Measurements from ENCODE around the gene GPR21. TPM values are rescaled to one million over a fixed set of nuclear protein-coding genes. Genes with fewer than 3 reads are reported as not detected.

The GPR21 gene
- total RNA-seq, 4 donors from 2014 or later: 1.3 to 1.8 TPM; not detected in 2

DNA sequence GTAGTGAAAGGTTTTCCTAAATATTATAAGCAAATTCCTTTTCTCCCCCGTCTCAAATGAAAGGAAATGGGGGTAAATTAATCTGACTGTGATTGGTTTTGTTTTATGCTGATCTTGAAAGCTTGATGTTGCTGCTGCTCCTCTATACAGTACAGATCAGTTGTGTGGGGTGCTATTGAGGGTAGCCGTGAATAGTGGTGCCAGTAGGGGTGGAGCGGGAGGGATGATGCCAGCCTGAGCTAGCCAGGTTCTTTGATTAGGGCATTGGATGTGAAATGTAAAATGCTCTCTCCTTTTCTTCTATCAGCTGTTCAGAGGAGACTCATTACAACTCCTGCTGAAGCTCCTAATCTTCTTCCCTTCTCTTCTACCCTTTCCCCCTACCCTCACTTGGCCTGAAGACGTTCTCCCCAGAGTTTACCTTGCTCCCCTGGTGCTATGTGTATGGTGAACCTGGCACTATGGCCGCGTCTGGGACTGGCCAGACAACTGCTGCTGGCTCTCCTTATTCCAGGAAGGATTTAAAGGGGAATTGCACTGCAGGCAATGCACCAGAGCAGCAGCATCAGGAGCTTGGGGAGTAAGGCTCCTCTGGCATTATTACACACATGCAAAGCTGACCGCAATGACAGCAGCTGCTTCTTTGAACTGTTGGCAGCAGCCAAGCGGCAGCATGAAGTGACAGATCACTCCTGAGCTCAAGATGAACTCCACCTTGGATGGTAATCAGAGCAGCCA lies 566 bp downstream of the GPR21 start:
- ATAC-seq (peak; percentile 95), DNase-seq (peak; percentile 61 to 85)
- no peaks in the 10 kb centered on the region for H3K9me3 ChIP-seq
- H3K4me3 ChIP-seq: peak overlapping the region in 1 of 4 donors; percentile 25
- intact Hi-C loops (cut with DNase I; ENCODE audit: low total_unique reads) (no loop called here), in situ Hi-C loops (cut with MboI; ENCODE audit: low sequenced_read_pairs in 4 of 4) (no loop called here)
- peak overlapping the region; percentile 54 to 71 (median 64) for H3K27ac ChIP-seq
- no peaks in the 10 kb centered on the region for H3K36me3 ChIP-seq
- TF ChIP-seq, protein P1, sequence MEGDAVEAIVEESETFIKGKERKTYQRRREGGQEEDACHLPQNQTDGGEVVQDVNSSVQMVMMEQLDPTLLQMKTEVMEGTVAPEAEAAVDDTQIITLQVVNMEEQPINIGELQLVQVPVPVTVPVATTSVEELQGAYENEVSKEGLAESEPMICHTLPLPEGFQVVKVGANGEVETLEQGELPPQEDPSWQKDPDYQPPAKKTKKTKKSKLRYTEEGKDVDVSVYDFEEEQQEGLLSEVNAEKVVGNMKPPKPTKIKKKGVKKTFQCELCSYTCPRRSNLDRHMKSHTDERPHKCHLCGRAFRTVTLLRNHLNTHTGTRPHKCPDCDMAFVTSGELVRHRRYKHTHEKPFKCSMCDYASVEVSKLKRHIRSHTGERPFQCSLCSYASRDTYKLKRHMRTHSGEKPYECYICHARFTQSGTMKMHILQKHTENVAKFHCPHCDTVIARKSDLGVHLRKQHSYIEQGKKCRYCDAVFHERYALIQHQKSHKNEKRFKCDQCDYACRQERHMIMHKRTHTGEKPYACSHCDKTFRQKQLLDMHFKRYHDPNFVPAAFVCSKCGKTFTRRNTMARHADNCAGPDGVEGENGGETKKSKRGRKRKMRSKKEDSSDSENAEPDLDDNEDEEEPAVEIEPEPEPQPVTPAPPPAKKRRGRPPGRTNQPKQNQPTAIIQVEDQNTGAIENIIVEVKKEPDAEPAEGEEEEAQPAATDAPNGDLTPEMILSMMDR (IDR thresholded peaks at IDR 0.05 in 4 of 5, conservative IDR thresholded peaks at IDR 0.05 in 1 of 5): no peak
- no peak for TF ChIP-seq POLR2A (IDR thresholded peaks at IDR 0.05)
- peaks cover 29 to 50% of the 10 kb centered on the region in 2 donors for H3K4me1 ChIP-seq
- H3K27me3 ChIP-seq: no peaks in the 10 kb centered on the region

DNA sequence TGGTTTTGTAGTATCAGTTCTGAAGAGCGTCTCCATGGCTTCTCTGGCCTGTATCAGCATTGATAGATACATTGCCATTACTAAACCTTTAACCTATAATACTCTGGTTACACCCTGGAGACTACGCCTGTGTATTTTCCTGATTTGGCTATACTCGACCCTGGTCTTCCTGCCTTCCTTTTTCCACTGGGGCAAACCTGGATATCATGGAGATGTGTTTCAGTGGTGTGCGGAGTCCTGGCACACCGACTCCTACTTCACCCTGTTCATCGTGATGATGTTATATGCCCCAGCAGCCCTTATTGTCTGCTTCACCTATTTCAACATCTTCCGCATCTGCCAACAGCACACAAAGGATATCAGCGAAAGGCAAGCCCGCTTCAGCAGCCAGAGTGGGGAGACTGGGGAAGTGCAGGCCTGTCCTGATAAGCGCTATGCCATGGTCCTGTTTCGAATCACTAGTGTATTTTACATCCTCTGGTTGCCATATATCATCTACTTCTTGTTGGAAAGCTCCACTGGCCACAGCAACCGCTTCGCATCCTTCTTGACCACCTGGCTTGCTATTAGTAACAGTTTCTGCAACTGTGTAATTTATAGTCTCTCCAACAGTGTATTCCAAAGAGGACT lies 1.5 kb downstream of the GPR21 start:
- Histone ChIP-seq H3K27me3 (no peaks in the 10 kb centered on the region), H3K4me1 (peaks cover 37 to 56% of the 10 kb centered on the region in 2 donors), H3K9me3 (no peaks in the 10 kb centered on the region), H3K27ac (peak overlapping the region; percentile 43 to 71 (median 64)), H3K36me3 (no peaks in the 10 kb centered on the region), H3K4me3 (peak overlapping the region in 1 of 4 donors; percentile 25)
- DNase-seq (no peak), ATAC-seq (no peak)
- TF ChIP-seq, protein P1 (IDR thresholded peaks at IDR 0.05 in 4 of 5, conservative IDR thresholded peaks at IDR 0.05 in 1 of 5): no peak
- TF ChIP-seq POLR2A (IDR thresholded peaks at IDR 0.05): no peak
- intact Hi-C loops (cut with DNase I; ENCODE audit: low total_unique reads): no loop called here
- in situ Hi-C loops (cut with MboI; ENCODE audit: low sequenced_read_pairs in 4 of 4): no loop called here

DNA sequence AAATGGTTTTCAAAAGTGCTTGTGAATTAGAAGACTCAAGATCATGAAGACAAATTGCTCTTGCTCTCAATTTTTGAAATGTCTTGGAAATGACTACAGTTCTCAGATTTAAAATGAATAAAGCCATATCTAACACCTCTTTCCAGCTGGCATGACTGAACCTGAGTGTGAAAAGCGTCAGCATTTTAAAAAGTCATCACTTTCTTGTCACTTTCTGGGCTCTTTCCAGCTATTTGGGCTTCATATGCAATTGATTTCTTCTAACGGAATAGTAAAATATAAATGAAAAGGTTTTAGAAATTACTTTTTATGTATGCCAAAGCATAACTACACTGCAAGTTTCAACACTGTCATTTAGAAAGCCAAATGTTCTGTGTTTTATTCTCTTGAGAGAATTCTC lies 2.3 kb downstream of the GPR21 start:
- ATAC-seq (no peak), DNase-seq (no peak)
- no peaks in the 10 kb centered on the region for H3K27me3 ChIP-seq
- H3K27ac ChIP-seq: no peak overlapping the region
- intact Hi-C loops (cut with DNase I; ENCODE audit: low total_unique reads) (no loop called here), in situ Hi-C loops (cut with MboI; ENCODE audit: low sequenced_read_pairs in 4 of 4) (no loop called here)
- H3K4me3 ChIP-seq: no peak overlapping the region
- no peaks in the 10 kb centered on the region for H3K9me3 ChIP-seq
- peaks cover 41 to 63% of the 10 kb centered on the region in 2 donors for H3K4me1 ChIP-seq
- H3K36me3 ChIP-seq: no peaks in the 10 kb centered on the region
- no peak for TF ChIP-seq POLR2A (IDR thresholded peaks at IDR 0.05)
- TF ChIP-seq, protein P1 (IDR thresholded peaks at IDR 0.05 in 4 of 5, conservative IDR thresholded peaks at IDR 0.05 in 1 of 5): no peak

- TF ChIP-seq POLR2A (IDR thresholded peaks at IDR 0.05): no peak
- TF ChIP-seq, protein P1 (IDR thresholded peaks at IDR 0.05 in 4 of 5, conservative IDR thresholded peaks at IDR 0.05 in 1 of 5): no peak
- peaks cover 38 to 55% of the 10 kb centered on the region in 2 donors for H3K4me1 ChIP-seq
- ATAC-seq (no peak), DNase-seq (no peak)
- H3K4me3 ChIP-seq: no peak overlapping the region
- peak overlapping the region; percentile 1 to 37 (median 8) for H3K27ac ChIP-seq
- H3K27me3 ChIP-seq: no peaks in the 10 kb centered on the region
- intact Hi-C loops (cut with DNase I; ENCODE audit: low total_unique reads) (no loop called here), in situ Hi-C loops (cut with MboI; ENCODE audit: low sequenced_read_pairs in 4 of 4) (no loop called here)
- no peaks in the 10 kb centered on the region for H3K9me3 ChIP-seq
- H3K36me3 ChIP-seq: no peaks in the 10 kb centered on the region
Measured at GRCh38 chr9:123036893-123037545, 3.6 kb downstream of the GPR21 start.
